Stimulated activated CD8-positive, alpha-beta memory T cell treated with anti-CD3 and anti-CD28 coated beads, Interleukin-7, amount 100 ng/mL, for 48 hours (primary cell): ENCODE measurements around the gene ELMO1.

ENCODE experiments used
- DNase-seq, 2 donors: peaks; one replicate each; pipeline ENCODE4 v3.0.0-alpha.2; 2020; ENCODE audit warnings: low read depth in 1 of 2; ENCODE audit errors: extremely low read depth in 1 of 2

The ELMO1 gene

GRCh38 chr7:37282093-37282444 is 166.6 kb downstream of the ELMO1 start:
- no peak for DNase-seq

- DNase-seq, result no peak
These were observed 167.1 kb downstream of the ELMO1 start for GRCh38 chr7:37281368-37282092.

GRCh38 chr7:37277513-37277912 is 171.2 kb downstream of the ELMO1 start:
- no peak for DNase-seq

GRCh38 chr7:37275078-37275710 is 173.5 kb downstream of the ELMO1 start:
- DNase-seq, result no peak

GRCh38 chr7:37273891-37274290 is 174.8 kb downstream of the ELMO1 start:
- no peak for DNase-seq

GRCh38 chr7:37269711-37270508 is 178.8 kb downstream of the ELMO1 start:
- DNase-seq, result no peak

GRCh38 chr7:37267251-37267650 is 181.4 kb downstream of the ELMO1 start:
- DNase-seq, result no peak

GRCh38 chr7:37265876-37266275 is 182.8 kb downstream of the ELMO1 start:
- no peak for DNase-seq

GRCh38 chr7:37265006-37265405 is 183.7 kb downstream of the ELMO1 start:
- DNase-seq, result no peak

- no peak for DNase-seq
These were observed 186.5 kb downstream of the ELMO1 start for GRCh38 chr7:37262181-37262580.

GRCh38 chr7:37259319-37259821 is 189.3 kb downstream of the ELMO1 start:
- DNase-seq, result no peak

- no peak for DNase-seq
These were observed 192.0 kb downstream of the ELMO1 start for GRCh38 chr7:37256631-37257030.

- DNase-seq, result no peak
These were observed 193.2 kb downstream of the ELMO1 start for GRCh38 chr7:37255327-37255944.

GRCh38 chr7:37251222-37251621 is 197.4 kb downstream of the ELMO1 start:
- DNase-seq, result no peak

GRCh38 chr7:37249240-37249639 is 199.4 kb downstream of the ELMO1 start:
- no peak for DNase-seq

- DNase-seq, result no peak
These were observed 200.2 kb downstream of the ELMO1 start for GRCh38 chr7:37248396-37248861.

- no peak for DNase-seq
These were observed 200.8 kb downstream of the ELMO1 start for GRCh38 chr7:37247861-37248260.

GRCh38 chr7:37245590-37245989 is 203.1 kb downstream of the ELMO1 start:
- DNase-seq, result no peak

- DNase-seq, result no peak
These were observed 211.8 kb downstream of the ELMO1 start for GRCh38 chr7:37236906-37237305.

GRCh38 chr7:37235813-37236212 is 212.9 kb downstream of the ELMO1 start:
- no peak for DNase-seq

GRCh38 chr7:37234928-37235327 is 213.7 kb downstream of the ELMO1 start:
- no peak for DNase-seq
